GM12875 (cell line): ENCODE results near the gene MEGF8.

ENCODE experiments used
- H3K4me3 ChIP-seq: one replicate; pipeline ENCODE4 v1.5.1; 2011; ENCODE audit warnings: low read depth, low read length, control low read depth
- CTCF ChIP-seq: IDR thresholded peaks from 2 replicates; pipeline ENCODE4 v1.5.1; 2011; ENCODE audit warnings: low read depth, mild to moderate bottlenecking, control low read depth, inconsistent platforms, low read length, moderate library complexity, borderline replicate concordance; ENCODE audit not compliant: insufficient read depth

The MEGF8 gene

GRCh38 chr19:42363614-42364346, 38.3 kb downstream of the MEGF8 start:
- H3K4me3 ChIP-seq, result no peak overlapping the region
- TF ChIP-seq CTCF, result no peak

GRCh38 chr19:42366673-42367072, 41.2 kb downstream of the MEGF8 start:
- H3K4me3 ChIP-seq, result no peak overlapping the region
- TF ChIP-seq CTCF, result no peak

GRCh38 chr19:42367929-42368328, 42.5 kb downstream of the MEGF8 start:
- no peak for TF ChIP-seq CTCF
- no peak overlapping the region for H3K4me3 ChIP-seq

- no peak for TF ChIP-seq CTCF
- H3K4me3 ChIP-seq, result no peak overlapping the region
These were observed 42.9 kb downstream of the MEGF8 start for GRCh38 chr19:42368360-42368759.

GRCh38 chr19:42368765-42369164, 43.3 kb downstream of the MEGF8 start:
- no peak for TF ChIP-seq CTCF
- H3K4me3 ChIP-seq, result no peak overlapping the region

GRCh38 chr19:42369433-42370067, 44.1 kb downstream of the MEGF8 start:
- TF ChIP-seq CTCF, result no peak
- H3K4me3 ChIP-seq, result no peak overlapping the region

GRCh38 chr19:42370068-42370520, 44.7 kb downstream of the MEGF8 start:
- H3K4me3 ChIP-seq, result no peak overlapping the region
- TF ChIP-seq CTCF, result no peak
